Effector CD8-positive, alpha-beta T cell (primary cell): ENCODE measurements around the gene SPAG9.

Experiments used
- DNase-seq: peaks from one replicate; lab custom pipeline; 2025; lab: John Stamatoyannopoulos, UW
- total RNA-seq, 4 experiments: gene quantifications; one replicate each; lab custom pipeline; 2026; lab: John Stamatoyannopoulos, UW

SPAG9 gene, protein sequence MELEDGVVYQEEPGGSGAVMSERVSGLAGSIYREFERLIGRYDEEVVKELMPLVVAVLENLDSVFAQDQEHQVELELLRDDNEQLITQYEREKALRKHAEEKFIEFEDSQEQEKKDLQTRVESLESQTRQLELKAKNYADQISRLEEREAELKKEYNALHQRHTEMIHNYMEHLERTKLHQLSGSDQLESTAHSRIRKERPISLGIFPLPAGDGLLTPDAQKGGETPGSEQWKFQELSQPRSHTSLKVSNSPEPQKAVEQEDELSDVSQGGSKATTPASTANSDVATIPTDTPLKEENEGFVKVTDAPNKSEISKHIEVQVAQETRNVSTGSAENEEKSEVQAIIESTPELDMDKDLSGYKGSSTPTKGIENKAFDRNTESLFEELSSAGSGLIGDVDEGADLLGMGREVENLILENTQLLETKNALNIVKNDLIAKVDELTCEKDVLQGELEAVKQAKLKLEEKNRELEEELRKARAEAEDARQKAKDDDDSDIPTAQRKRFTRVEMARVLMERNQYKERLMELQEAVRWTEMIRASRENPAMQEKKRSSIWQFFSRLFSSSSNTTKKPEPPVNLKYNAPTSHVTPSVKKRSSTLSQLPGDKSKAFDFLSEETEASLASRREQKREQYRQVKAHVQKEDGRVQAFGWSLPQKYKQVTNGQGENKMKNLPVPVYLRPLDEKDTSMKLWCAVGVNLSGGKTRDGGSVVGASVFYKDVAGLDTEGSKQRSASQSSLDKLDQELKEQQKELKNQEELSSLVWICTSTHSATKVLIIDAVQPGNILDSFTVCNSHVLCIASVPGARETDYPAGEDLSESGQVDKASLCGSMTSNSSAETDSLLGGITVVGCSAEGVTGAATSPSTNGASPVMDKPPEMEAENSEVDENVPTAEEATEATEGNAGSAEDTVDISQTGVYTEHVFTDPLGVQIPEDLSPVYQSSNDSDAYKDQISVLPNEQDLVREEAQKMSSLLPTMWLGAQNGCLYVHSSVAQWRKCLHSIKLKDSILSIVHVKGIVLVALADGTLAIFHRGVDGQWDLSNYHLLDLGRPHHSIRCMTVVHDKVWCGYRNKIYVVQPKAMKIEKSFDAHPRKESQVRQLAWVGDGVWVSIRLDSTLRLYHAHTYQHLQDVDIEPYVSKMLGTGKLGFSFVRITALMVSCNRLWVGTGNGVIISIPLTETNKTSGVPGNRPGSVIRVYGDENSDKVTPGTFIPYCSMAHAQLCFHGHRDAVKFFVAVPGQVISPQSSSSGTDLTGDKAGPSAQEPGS (N-terminal part only)
- total RNA-seq: 187 to 246 (median 197) reads per million in 4 experiments

DNA sequence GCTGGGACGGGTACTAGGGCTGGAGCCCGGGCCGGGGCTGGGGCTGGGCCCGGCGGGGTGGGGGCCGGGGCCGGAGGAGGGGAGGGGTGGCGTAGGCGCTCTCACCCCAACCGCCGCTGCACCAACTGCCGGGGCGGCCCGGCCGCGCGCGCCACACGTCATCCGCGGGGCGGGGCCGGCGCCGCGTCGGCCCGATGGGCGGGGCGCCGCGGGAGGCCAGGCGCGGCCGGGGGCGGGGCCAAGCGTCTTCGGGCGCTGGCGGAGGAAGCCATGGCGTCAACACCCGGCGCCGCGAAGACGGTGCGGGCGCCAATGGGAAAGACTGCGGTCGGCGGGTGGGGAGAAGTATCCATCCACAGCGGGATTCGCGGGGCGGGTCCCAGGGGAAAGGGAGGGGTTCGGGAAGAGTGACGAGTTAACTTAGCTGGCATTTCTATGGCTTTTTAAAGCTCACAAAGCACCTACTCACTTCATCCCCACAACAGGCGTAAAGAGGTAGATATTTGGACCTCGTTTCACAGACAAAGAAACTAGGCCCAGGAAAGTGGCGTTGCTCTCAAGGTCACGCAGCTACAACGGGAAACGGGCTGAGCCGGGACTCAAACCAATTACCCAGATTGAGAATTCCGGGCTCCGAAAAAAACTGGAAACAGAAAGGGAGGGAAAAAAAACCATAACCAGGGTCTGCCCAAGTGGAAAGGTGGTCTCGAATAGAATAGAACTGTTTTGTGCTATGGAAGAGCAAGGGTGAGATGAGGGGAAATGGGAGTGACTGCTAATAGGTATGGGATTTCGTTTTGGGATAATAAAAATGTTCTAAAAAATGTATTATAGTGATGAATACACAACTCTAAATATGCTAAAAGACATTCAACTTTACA is at the start of gene SPAG9:
Gene SPAG9 (minus strand): TSS at position 130 of the 881 bp plus-strand sequence. CDS start 212 bp downstream, outside the sequence.
- DNase-seq: peak; percentile 85

DNA sequence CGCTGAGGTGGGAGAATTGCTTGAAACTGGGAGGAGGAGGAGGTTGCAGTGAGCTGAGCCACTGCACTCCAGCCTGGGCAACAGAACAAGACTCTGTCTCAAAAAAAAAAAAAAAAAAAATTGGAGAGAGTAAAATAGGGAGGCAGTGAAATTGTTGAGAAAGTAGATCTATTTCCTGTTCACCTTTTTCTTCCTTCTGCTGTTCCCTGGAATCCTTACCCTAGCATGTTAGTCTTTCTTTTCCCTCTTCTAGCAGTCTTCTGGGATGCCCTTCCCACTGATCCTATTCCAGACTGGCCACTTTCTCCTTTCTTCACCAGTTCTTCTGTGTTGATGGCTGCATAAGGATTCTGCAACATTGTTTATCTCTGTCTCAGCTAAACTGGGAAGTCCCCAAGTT is 48.7 kb upstream of the SPAG9 start:
- DNase-seq: no peak

DNA sequence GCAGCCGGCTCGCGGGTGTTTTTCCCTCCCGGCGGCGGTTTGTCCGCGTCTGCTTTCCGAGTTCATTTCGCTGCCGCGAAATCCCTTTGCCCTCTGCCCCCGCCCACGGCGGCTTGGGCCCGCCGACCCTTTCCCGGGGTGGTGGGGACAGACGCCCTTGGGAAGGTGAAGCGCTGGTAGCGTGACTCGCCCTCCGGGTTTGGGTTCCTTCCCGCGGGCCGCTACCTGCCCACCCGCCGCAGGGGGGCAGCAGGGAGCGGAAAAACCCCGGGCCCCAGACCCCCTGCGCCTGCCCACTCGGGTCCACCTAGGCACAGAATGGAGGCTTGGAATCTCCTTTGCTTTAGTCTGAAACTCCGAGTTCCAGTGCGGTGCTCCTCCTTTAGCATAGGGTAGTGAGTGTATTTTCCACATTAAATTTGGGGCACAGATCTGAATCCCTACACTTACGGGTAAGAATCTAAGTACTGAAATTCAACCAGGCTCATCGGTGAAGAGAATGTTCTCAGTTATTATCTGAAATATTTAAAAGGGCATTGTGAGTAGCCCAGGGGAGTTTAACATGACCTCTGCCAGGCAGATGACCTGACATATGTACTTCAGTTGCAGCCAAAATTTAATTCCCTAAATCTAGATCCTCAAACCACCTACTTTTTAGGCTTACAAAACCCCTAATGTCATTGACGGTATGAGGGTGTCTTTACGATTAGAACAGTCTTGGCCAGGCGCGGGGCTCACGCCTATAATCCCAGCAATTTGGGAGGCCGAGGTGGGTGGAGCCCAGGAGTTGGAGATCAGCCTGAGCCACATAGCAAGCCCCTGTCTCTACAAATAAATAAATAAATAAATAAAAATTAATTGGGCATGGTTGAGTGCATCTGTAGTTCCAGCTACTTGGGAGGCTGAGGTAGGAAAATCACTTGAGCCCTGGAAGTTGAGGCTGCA is 46.6 kb upstream of the SPAG9 start:
- DNase-seq: peak; percentile 52

DNA sequence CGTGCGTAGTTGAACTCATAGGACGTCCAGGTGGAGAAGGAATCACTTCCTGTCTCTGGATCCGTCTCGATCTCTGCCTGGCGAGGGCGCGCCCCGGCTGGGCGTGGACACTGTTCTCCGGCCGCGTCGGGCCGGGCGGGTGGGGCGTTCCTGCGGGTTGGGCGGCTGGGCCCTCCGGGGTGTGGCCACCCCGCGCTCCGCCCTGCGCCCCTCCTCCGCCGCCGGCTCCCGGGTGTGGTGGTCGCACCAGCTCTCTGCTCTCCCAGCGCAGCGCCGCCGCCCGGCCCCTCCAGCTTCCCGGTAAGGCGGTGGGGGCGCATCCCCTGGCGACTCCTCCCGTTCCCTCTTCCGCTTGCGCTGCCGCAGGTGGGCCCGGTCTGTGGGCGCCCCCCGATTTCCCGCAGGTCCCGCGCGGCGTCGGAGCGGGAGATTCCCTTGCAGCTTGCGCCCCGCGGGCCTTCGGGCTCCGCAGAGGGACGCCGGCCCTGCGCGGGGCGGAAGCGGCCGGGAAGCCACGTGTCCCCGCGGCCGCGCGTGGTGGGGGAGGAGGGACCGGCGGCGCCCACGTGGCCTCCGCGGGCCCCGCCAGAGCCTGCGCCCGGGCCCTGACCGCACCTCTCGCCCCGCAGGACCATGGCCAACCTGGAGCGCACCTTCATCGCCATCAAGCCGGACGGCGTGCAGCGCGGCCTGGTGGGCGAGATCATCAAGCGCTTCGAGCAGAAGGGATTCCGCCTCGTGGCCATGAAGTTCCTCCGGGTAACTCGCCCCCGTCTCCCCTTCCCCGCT is 45.7 kb upstream of the SPAG9 start, which contains the start of gene NME2:
Gene NME2 (plus strand): TSS at position 214 of the 789 bp plus-strand sequence. CDS start 420 bp downstream, at position 634.
- DNase-seq: peak; percentile 50

DNA sequence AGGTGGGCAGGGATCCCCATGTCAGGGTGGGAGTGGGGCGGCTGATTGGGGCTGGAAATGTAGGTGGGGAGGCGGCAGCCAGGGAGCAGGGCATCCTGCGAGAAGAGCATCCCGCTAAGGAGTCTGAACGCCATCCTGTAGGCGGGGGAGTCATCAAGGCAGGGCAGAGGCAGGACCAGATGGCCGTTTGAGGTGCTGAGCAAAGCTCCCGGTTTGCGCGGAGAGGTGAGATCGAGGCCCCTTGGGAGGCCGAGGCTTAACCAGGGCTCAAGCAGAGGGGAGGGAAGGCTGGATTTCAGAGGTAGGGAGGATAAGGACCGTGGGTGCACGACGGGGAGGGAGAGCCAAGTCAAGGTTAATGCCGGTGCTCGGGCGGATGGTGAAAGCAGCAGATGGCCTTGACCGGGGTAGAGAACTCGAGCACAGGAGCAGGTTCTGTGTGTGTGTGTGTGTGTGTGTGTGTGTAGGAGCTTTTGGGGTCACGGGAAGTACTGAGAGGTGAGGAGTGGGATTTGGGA is 45.1 kb upstream of the SPAG9 start:
- DNase-seq: no peak

DNA sequence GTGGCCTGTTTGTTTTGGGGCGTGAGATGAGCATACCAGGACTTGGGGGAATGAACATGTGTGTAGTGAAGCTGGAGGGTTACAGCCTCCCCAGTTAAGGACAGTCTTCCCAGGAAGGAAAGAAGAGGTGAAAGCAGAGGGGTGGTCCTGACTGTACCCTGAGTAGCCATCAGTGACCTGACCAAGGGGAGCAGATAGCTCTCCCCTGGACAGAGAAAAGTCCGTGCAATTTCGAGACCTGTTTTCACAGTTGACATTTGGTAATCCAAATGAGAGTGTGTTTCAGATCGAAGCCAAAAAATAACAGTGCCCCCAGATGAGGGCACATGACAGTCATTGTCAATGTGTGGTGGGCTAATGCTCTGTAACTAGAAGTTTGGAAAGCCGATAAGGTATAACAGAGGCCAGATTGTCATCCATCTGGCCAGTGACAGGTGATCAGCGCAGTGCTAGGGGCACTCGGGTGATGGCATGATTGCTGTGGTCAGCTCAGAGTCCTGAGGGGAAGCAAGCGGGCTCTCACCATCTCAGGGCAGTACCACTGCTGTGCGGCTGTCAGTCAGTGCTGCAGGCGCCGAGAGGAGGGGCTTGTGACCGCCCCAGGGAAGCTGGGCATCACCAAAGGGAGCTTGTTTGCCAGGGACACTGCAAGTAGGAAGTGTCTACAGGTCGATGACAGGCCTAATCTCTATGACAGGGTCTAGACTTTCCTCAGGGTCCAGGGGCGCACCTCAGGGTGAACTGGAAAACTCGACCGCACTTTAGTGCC is 44.4 kb upstream of the SPAG9 start:
- no peak for DNase-seq

DNA sequence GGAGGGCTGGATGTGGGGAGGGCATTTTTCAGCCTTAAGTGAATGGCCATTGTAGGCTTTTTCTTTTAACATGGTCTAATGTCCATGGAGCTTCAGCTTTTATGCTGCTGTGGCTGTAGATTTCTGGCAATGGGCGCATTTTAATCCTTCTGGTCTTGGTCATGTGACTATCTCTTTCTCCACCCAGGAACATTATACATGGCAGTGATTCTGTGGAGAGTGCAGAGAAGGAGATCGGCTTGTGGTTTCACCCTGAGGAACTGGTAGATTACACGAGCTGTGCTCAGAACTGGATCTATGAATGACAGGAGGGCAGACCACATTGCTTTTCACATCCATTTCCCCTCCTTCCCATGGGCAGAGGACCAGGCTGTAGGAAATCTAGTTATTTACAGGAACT is 40.9 kb upstream of the SPAG9 start:
- DNase-seq: no peak

DNA sequence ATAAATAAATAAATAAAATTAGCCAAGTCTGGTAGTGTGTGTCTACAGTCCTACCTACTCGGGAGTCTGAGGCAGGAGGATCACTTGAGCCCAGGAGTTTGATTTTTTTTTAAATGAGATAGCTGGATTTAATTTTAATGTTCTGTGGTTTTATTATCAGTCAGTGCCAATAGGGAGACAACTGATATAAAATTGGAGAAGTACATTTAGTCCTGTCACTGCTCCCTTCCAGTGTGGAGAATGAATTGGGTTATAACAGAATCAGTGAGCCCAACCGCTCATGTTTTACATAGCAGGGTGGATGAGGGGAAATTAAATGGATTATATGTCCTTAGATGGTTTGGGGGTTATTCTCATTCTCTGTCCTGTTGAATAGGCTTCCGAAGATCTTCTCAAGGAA is 38.9 kb upstream of the SPAG9 start:
- DNase-seq: no peak

DNA sequence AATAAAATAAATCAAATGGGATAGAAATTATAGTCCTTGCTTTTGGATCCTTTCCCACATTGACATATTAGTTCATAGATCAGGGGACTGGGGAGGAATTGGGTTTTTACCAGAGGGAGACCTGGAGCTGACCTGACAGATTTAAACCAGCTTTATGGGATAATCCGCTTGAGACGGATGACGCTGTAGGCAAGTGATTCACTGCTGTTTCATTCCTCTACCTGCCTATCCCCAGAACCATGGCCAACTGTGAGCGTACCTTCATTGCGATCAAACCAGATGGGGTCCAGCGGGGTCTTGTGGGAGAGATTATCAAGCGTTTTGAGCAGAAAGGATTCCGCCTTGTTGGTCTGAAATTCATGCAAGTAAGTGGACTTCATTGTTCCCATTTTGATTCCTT is 34.7 kb upstream of the SPAG9 start:
- no peak for DNase-seq

DNA sequence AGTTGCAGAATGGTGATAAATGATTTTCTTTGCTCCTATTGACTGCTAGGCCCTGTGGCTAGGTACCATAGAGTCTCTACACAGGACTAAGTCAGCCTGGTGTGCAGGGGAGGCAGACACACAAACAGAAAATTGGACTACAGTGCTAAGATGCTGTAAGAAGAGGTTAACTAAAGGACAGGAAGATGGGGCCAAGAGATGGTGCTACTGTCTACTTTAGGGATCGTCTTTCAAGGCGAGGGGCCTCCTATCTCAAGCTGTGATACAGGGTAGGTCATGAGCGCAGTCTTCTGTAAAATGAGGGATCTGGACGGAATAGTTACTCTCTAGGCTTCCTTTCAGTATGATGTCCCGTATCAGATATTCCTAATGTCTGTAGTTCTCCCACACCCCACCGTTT is 33.5 kb upstream of the SPAG9 start:
- DNase-seq: no peak

DNA sequence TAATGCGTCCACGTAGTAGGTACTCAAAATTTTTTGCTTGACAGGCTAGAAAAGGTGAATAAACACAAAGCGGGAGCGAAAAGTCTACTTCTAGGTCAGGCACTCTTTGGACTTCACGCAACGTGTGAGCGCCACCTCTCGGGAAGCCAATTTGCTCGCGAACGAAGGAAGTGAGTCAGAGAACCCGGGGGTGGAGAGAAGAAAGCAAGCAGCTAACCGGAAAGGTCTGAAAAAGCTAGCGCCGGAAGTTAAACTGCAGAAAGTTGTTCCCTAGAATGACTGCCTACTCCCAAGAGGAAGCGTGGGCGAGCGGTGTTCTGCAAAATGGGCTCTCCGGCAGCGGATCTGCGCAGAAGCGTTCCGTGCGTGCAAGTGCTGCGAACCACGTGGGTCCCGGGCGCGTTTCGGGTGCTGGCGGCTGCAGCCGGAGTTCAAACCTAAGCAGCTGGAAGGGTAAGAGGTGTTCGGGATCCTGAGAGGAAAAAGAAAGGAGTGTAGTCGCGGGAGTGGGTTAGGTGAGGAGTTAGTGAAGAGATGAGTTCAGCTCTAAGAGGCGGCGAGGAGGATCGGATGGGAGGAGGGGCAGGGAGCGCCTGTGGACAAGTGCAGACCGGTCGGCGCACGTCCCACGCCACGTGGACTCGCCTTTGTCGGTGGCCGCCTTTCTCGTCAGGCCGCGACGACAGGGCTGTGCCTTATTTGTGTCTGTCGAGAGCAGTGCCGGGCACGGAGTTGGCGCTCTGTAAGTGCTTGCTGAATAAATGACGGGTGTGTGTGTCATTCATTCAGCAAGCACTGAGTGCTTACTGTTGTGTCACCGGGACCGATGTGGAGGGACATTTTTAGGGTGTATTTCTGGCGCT is 32.8 kb upstream of the SPAG9 start, which contains the start of gene NME1:
Gene NME1 (plus strand): TSS at position 350 of the 863 bp plus-strand sequence. CDS start 2,096 bp downstream, outside the sequence.
- DNase-seq: peak; percentile 93

DNA sequence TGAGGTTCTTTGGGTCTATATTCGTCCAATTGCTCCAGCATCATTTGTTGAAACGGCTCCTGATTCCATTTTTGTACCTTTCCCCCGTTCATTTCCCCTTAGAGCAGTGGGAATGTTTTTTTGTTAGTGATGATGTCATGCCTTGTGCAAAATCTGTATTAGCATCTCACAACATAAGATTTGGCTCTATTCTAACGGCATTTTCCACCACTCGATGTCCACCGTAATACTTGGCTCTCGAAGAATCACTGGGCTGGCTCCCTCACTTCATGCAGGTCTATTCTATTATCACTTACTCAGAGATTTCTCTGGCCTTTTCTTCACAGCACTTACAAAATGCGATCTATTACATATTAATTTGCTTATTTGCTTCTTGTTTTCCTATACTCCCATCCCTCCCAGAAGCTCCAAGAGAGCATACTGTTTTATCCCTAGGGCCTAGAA is 32.1 kb upstream of the SPAG9 start:
- DNase-seq: no peak

DNA sequence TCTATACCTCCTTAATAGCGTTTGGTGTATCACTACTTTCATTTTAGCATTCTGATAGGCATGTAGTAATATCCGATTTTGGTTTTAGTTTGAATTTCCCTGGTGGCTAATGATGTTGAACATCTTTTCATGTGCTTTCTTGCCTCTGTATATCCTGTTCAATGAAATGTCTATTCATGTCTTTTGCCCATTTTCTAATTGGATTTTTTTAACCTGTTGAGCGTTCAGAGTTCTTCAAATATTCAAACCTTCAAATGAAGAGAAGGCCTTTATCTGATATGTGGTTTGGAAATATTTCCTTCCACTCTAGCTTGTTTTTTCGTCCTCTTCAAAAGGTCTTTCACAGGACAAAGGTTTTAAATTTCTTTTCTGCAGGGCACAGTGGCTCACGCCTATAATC is 30.3 kb upstream of the SPAG9 start:
- no peak for DNase-seq

DNA sequence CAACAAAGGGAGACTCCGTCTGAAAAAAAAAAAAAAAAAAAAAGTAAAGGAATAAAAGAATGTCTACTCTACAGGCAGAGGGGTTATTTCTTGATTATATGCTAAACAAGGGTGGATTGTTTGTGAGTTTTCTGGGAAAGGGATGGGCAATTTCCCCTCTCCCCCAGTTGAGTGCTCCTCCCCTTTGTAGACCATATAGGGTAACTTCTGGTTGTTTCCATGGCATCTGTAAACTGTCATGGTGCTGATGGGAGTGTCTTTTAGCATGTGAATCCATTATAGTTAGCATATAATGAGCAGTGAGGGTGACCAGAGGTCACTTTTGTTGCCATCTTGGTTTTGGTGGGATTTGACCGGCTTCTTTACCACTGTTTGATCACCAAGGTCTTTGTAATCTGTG is 28.5 kb upstream of the SPAG9 start:
- no peak for DNase-seq

DNA sequence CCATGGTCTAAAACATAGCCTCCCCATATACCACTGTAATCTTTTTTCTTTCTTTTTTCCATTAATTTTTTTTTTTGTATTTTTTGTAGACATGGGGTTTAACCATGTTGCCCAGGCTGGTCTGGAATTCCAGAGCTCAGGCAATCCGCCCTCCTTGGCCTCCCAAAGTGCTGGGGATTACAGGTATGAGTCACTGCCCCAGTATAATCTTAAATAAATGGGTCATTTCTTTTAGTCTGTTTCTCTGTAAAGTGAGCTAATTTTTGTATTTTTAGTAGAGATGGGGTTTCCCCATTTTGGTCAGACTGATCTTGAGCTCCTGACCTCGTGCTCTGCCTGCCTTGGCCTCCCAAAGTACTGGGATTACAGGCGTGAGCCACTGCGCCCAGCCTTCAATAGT is 27.0 kb upstream of the SPAG9 start:
- no peak for DNase-seq

DNA sequence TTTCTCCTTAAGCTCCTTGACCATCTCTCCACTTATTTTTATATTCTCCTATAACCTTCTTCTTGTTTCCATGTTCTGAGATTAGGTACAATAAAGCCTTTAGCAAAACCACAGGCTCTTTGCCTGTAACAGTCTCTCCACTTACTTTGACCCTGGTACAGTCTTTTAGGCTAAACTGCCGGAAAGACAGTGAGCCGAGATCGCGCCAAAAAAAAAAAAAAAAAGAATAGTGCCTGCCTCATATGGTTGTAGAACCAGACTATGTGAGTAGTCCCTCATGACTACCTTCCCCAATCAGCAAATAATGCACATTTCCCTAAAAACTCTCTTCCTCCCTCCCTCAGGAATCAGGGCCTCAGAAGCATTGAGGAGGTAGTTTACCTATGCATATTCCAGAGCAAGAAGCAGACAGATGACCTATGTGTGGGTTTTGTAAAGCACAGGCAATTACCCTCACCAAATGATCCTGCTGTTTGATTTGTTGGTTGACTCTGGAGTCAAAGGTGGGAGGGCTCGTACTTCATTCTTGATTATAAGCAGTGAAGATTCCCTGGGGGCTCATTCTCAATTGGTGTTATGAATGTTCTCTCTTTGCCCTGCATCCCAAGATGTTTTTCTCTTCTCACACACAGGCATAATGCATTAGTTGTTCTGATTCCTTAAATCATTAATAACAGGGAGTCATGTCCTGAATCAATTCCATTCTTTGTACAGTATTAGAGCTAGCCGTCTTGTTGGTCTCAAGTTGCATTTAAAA is 23.8 kb upstream of the SPAG9 start:
- no peak for DNase-seq
